Caco-2 (cell line): Measurements from ENCODE around the gene PITRM1. TPM values are rescaled to one million over a fixed set of nuclear protein-coding genes. Genes with fewer than 3 reads are reported as not detected.

ENCODE experiments used
- BruUV-seq: library from RNA; stranded (reverse); fragments of 400-500 nt; replicated peaks from 2 replicates; lab custom pipeline; 2021; lab: Mats Ljungman, UMichigan
- CTCF ChIA-PET: fragments of 300-600 bp; sonication (Branson Sonifier 250); formaldehyde crosslinking; loops from one replicate; lab custom pipeline; 2022; ENCODE audit warnings: antibody characterized with exemption; lab: Charles Lee
- POLR2A ChIA-PET: fragments of 300-600 bp; sonication (Branson Sonifier 250); formaldehyde crosslinking; loops from one replicate; lab custom pipeline; 2022; ENCODE audit warnings: antibody characterized with exemption; lab: Charles Lee
- DNase-seq, 2 experiments: peaks; one replicate each; pipeline versions ENCODE4 v3.0.0 to v3.0.0-alpha.2; 2020 to 2022
- H3K27me3 ChIP-seq: replicated peaks from 2 replicates; pipeline ENCODE4 v1.6.0; 2011; ENCODE audit warnings: low read length; ENCODE audit not compliant: control insufficient read depth, insufficient read depth
- H3K36me3 ChIP-seq: 2 replicates; pipeline ENCODE4 v1.5.1; 2011; ENCODE audit warnings: low read length; ENCODE audit not compliant: control insufficient read depth, insufficient read depth
- H3K4me1 ChIP-seq: fragments of 250-450 bp; sonication (Bioruptor Pico); 2 replicates; pipeline ENCODE4 v1.5.1; 2020; ENCODE audit warnings: mild to moderate bottlenecking
- H3K4me3 ChIP-seq: 2 replicates; pipeline ENCODE4 v1.5.1; 2011; ENCODE audit warnings: low read depth, mild to moderate bottlenecking, control low read depth, low read length
- H3K9me3 ChIP-seq: fragments of 250-450 bp; sonication (Bioruptor Pico); 2 replicates; pipeline ENCODE4 v1.5.1; 2020; ENCODE audit warnings: mild to moderate bottlenecking, moderate library complexity
- H3K27ac Mint-ChIP-seq: one replicate; pipeline ENCODE4 v1.8.0; 2022; ENCODE audit warnings: mixed read lengths; ENCODE audit not compliant: unreplicated experiment
- H3K27me3 Mint-ChIP-seq: one replicate; pipeline ENCODE4 v1.8.0; 2022; ENCODE audit warnings: mixed read lengths; ENCODE audit not compliant: insufficient read depth, unreplicated experiment
- H3K36me3 Mint-ChIP-seq: one replicate; pipeline ENCODE4 v1.8.0; 2022; ENCODE audit warnings: mild to moderate bottlenecking, mixed read lengths; ENCODE audit not compliant: insufficient read depth, unreplicated experiment
- H3K4me1 Mint-ChIP-seq: one replicate; pipeline ENCODE4 v1.8.0; 2022; ENCODE audit warnings: low read depth, mixed read lengths; ENCODE audit not compliant: unreplicated experiment
- H3K4me3 Mint-ChIP-seq: one replicate; pipeline ENCODE4 v1.8.0; 2022; ENCODE audit warnings: mild to moderate bottlenecking, moderate library complexity, mixed read lengths; ENCODE audit not compliant: unreplicated experiment
- H3K9me3 Mint-ChIP-seq: one replicate; pipeline ENCODE4 v1.8.0; 2022; ENCODE audit warnings: mixed read lengths; ENCODE audit not compliant: unreplicated experiment
- intact Hi-C: fragments of 100-400 bp; cut with micrococcal nuclease; formaldehyde crosslinking; loops from one replicate; pipeline ENCODE4 v1.10.0; 2022; ENCODE audit not compliant: unreplicated experiment
- total RNA-seq: library from RNA; stranded (reverse); gene quantifications from 2 replicates; pipeline ENCODE4 v1.2.3, GENCODE V29; 2022
- TF ChIP-seq, protein P1 (sequence below), 2 experiments: fragments of 200-600 bp in 1 of 2; IDR thresholded peaks; 1 replicate in 1 of 2; 2 replicates in 1 of 2; pipeline versions ENCODE4 v1.5.1 to v1.8.0; 2011 to 2022; ENCODE audit warnings: antibody characterized with exemption in 1 of 2, control low read depth in 1 of 2, inconsistent platforms in 1 of 2, low read depth in 1 of 2, low read length in 1 of 2, mild to moderate bottlenecking in 1 of 2, moderate library complexity in 1 of 2; ENCODE audit not compliant: insufficient read depth in 1 of 2, severe bottlenecking in 1 of 2, unreplicated experiment in 1 of 2

The PITRM1 gene
- total RNA-seq, 1 experiment from 2014 or later: 80.5 TPM

DNA sequence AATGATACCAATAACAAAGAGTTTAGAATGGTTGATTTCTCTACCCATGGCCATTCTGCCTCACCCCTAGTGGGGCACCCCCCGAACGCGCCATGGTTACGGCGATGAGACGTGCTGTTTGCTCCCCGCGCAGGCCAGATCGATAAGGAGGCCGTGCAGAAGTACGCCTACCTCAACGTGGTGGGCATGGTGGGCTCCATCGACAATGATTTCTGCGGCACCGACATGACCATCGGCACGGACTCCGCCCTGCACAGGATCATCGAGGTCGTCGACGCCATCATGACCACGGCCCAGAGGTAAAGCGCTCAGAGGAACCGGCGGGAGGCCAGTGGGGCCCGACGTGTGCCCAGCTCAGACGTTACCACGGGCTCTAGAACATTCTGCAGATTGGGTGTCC is 68.9 kb downstream of the PITRM1 start:
- peak overlapping the region; percentile 12 for H3K27ac Mint-ChIP-seq

GRCh38 chr10:3102720-3103427 is 69.7 kb downstream of the PITRM1 start:
- H3K27ac Mint-ChIP-seq: peak overlapping the region; percentile 12
- H3K36me3 ChIP-seq: peaks cover 8% of the 10 kb centered on the region
- H3K27me3 Mint-ChIP-seq: no peaks in the 10 kb centered on the region
- DNase-seq: no peak
- H3K4me1 ChIP-seq: 0 out of 2 replicates have a peak, but pooled peaks cover 10% of the 10 kb centered on the region
- no TSS peak for BruUV-seq
- H3K9me3 ChIP-seq: no peaks in the 10 kb centered on the region
- no peaks in the 10 kb centered on the region for H3K9me3 Mint-ChIP-seq
- no peak overlapping the region for H3K4me3 Mint-ChIP-seq
- peaks cover 86% of the 10 kb centered on the region for H3K36me3 Mint-ChIP-seq
- H3K4me3 ChIP-seq: no peak overlapping the region
- CTCF ChIA-PET: no interaction called here
- POLR2A ChIA-PET: no interaction called here
- H3K4me1 Mint-ChIP-seq: peaks cover 12% of the 10 kb centered on the region
- TF ChIP-seq, protein P1, sequence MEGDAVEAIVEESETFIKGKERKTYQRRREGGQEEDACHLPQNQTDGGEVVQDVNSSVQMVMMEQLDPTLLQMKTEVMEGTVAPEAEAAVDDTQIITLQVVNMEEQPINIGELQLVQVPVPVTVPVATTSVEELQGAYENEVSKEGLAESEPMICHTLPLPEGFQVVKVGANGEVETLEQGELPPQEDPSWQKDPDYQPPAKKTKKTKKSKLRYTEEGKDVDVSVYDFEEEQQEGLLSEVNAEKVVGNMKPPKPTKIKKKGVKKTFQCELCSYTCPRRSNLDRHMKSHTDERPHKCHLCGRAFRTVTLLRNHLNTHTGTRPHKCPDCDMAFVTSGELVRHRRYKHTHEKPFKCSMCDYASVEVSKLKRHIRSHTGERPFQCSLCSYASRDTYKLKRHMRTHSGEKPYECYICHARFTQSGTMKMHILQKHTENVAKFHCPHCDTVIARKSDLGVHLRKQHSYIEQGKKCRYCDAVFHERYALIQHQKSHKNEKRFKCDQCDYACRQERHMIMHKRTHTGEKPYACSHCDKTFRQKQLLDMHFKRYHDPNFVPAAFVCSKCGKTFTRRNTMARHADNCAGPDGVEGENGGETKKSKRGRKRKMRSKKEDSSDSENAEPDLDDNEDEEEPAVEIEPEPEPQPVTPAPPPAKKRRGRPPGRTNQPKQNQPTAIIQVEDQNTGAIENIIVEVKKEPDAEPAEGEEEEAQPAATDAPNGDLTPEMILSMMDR (IDR thresholded peaks at IDR 0.05; ENCODE audit: insufficient read depth in 1 of 2, low read depth in 1 of 2, low read length in 1 of 2, severe bottlenecking in 1 of 2, unreplicated experiment in 1 of 2): no peak
- no peaks in the 10 kb centered on the region for H3K27me3 ChIP-seq
- intact Hi-C loops: no loop called here

More for the DNA sequence above, 68.9 kb downstream of the PITRM1 start:
- Histone ChIP-seq H3K27me3 (no peaks in the 10 kb centered on the region), H3K4me3 (no peak overlapping the region), H3K9me3 (no peaks in the 10 kb centered on the region), H3K4me1 (0 out of 2 replicates have a peak, but pooled peaks cover 10% of the 10 kb centered on the region), H3K36me3 (peaks cover 8% of the 10 kb centered on the region)
- TF ChIP-seq, protein P1 (IDR thresholded peaks at IDR 0.05; ENCODE audit: insufficient read depth in 1 of 2, low read depth in 1 of 2, low read length in 1 of 2, severe bottlenecking in 1 of 2, unreplicated experiment in 1 of 2): no peak
- ChIA-PET POLR2A (no interaction called here), CTCF (no interaction called here)
- intact Hi-C loops: no loop called here
- Mint-ChIP-seq H3K4me1 (peaks cover 12% of the 10 kb centered on the region), H3K4me3 (no peak overlapping the region), H3K36me3 (peaks cover 89% of the 10 kb centered on the region), H3K9me3 (no peaks in the 10 kb centered on the region), H3K27me3 (no peaks in the 10 kb centered on the region)
- BruUV-seq: no TSS peak
- no peak for DNase-seq

DNA sequence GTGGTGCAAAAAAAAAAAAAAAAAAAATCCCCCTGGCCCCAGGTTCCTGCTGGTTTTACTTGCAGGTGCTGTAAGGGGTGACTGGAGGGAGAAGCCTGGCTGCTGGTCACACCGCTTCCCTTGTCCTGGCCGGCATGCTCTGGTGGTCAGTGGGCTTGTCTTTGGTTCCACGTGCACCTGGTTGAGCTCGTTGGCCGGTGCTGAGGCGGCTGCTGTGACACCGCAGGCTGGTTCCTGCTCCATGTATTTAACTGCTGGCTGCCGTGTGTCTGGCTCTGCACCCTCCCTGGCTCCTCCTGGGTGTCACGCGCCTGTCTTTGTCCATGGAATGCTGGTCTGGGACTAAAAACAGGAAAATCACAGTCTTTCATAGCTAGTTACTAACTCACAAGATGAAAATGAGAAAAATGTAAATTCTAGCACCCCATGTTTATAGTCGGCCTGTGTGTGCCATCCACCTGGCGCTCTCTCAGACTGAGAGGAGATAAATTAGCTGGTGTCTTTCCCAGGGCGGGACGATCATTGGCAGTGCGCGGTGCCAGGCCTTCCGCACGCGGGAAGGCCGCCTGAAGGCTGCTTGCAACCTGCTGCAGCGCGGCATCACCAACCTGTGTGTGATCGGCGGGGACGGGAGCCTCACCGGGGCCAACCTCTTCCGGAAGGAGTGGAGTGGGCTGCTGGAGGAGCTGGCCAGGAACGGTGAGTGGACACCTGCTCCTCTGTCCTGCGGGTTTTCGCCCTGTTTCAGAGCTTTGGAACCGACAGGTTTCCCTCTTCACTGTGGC is 71.5 kb downstream of the PITRM1 start:
- Histone ChIP-seq H3K4me1 (peaks cover 22% of the 10 kb centered on the region), H3K9me3 (no peaks in the 10 kb centered on the region), H3K36me3 (peaks cover 5% of the 10 kb centered on the region), H3K27me3 (no peaks in the 10 kb centered on the region), H3K4me3 (no peak overlapping the region)
- DNase-seq: no peak
- peaks cover 83% of the 10 kb centered on the region for H3K36me3 Mint-ChIP-seq
- POLR2A ChIA-PET: interaction anchor here (0.6 kb wide), 1 partner anchor 1873 kb away, joined by 4 read pairs; no protein-coding TSS in a partner anchor
- peaks cover 18% of the 10 kb centered on the region for H3K4me1 Mint-ChIP-seq
- H3K27me3 Mint-ChIP-seq: no peaks in the 10 kb centered on the region
- TF ChIP-seq, protein P1 (IDR thresholded peaks at IDR 0.05; ENCODE audit: insufficient read depth in 1 of 2, low read depth in 1 of 2, low read length in 1 of 2, severe bottlenecking in 1 of 2, unreplicated experiment in 1 of 2): no peak
- CTCF ChIA-PET: no interaction called here
- H3K27ac Mint-ChIP-seq: no peak overlapping the region
- BruUV-seq: no TSS peak
- no peak overlapping the region for H3K4me3 Mint-ChIP-seq
- intact Hi-C loops: no loop called here
- H3K9me3 Mint-ChIP-seq: no peaks in the 10 kb centered on the region
